Astrocyte (in vitro differentiated cells and primary cell): ENCODE results near the gene GALNT2. TPM values are rescaled to one million over a fixed set of nuclear protein-coding genes. Genes with fewer than 3 reads are reported as not detected.

Experiments
- DNase-seq: peaks from one replicate; pipeline ENCODE4 v3.0.0-alpha.2; 2010; ENCODE audit warnings: low read depth
- FAIRE-seq: peaks from 2 replicates; lab custom pipeline; 2011; peaks lifted over from hg19 to GRCh38; lab: Jason Lieb, UNC
- H2AFZ ChIP-seq: 2 replicates; pipeline ENCODE4 v1.6.0; 2012; ENCODE audit warnings: low read depth, low read length, inconsistent platforms
- H3K27ac ChIP-seq: 2 replicates; pipeline ENCODE4 v1.5.1; 2011; ENCODE audit warnings: low read depth, low read length, inconsistent platforms
- H3K27me3 ChIP-seq: 2 replicates; pipeline ENCODE4 v1.6.0; 2011; ENCODE audit warnings: low read length, inconsistent platforms; ENCODE audit not compliant: insufficient read depth
- H3K36me3 ChIP-seq: 2 replicates; pipeline ENCODE4 v1.5.1; 2011; ENCODE audit warnings: low read length, inconsistent platforms; ENCODE audit not compliant: insufficient read depth
- H3K4me1 ChIP-seq: 2 replicates; pipeline ENCODE4 v1.5.1; 2011; ENCODE audit warnings: low read length, inconsistent platforms; ENCODE audit not compliant: insufficient read depth
- H3K4me2 ChIP-seq: 2 replicates; pipeline ENCODE4 v1.6.0; 2012; ENCODE audit warnings: low read length, inconsistent platforms
- H3K4me3 ChIP-seq: 2 replicates; pipeline ENCODE4 v1.5.1; 2011; ENCODE audit warnings: low read depth, mild to moderate bottlenecking, low read length, inconsistent platforms; ENCODE audit not compliant: insufficient read depth
- H3K79me2 ChIP-seq: 2 replicates; pipeline ENCODE4 v1.6.0; 2012; ENCODE audit warnings: mild to moderate bottlenecking, low read length, inconsistent platforms; ENCODE audit not compliant: insufficient read depth
- H3K9ac ChIP-seq: 2 replicates; pipeline ENCODE4 v1.6.0; 2012; ENCODE audit warnings: mild to moderate bottlenecking, low read length, inconsistent platforms
- H3K9me3 ChIP-seq: 2 replicates; pipeline ENCODE4 v1.5.1; 2012; ENCODE audit warnings: low read depth, mild to moderate bottlenecking, low read length, inconsistent platforms; ENCODE audit not compliant: insufficient read depth
- H4K20me1 ChIP-seq: 2 replicates; pipeline ENCODE4 v1.6.0; 2012; ENCODE audit warnings: low read length, inconsistent platforms; ENCODE audit not compliant: insufficient read depth
- H3K27ac Mint-ChIP-seq: one replicate; pipeline ENCODE4 v1.8.0; 2021; ENCODE audit warnings: mild to moderate bottlenecking, mixed read lengths; ENCODE audit not compliant: unreplicated experiment
- H3K27me3 Mint-ChIP-seq: one replicate; pipeline ENCODE4 v1.8.0; 2021; ENCODE audit warnings: low read depth, mixed read lengths; ENCODE audit not compliant: unreplicated experiment
- H3K36me3 Mint-ChIP-seq: one replicate; pipeline ENCODE4 v1.8.0; 2021; ENCODE audit warnings: low read depth, mixed read lengths; ENCODE audit not compliant: unreplicated experiment
- H3K4me1 Mint-ChIP-seq: one replicate; pipeline ENCODE4 v1.8.0; 2021; ENCODE audit warnings: low read depth, mixed read lengths; ENCODE audit not compliant: unreplicated experiment
- H3K4me3 Mint-ChIP-seq: one replicate; pipeline ENCODE4 v1.8.0; 2021; ENCODE audit warnings: mild to moderate bottlenecking, moderate library complexity, mixed read lengths; ENCODE audit not compliant: unreplicated experiment
- H3K9me3 Mint-ChIP-seq: one replicate; pipeline ENCODE4 v1.8.0; 2021; ENCODE audit warnings: mild to moderate bottlenecking, mixed read lengths; ENCODE audit not compliant: unreplicated experiment
- EZH2 ChIP-seq: IDR thresholded peaks from 2 replicates; pipeline ENCODE4 v1.6.1; 2012; ENCODE audit warnings: mild to moderate bottlenecking, low read length, inconsistent platforms; ENCODE audit not compliant: insufficient read depth
- total RNA-seq: library from RNA; stranded (reverse); gene quantifications from 2 replicates; pipeline ENCODE4 v1.2.1, GENCODE V29; 2021
- TF ChIP-seq, protein P1 (sequence below): IDR thresholded peaks from 2 replicates; pipeline ENCODE4 v1.5.1; 2011; ENCODE audit warnings: low read depth, mild to moderate bottlenecking, inconsistent platforms, low read length, moderate library complexity; ENCODE audit not compliant: insufficient read depth

GALNT2 gene
- total RNA-seq, 1 donor from 2014 or later = 507 TPM

DNA sequence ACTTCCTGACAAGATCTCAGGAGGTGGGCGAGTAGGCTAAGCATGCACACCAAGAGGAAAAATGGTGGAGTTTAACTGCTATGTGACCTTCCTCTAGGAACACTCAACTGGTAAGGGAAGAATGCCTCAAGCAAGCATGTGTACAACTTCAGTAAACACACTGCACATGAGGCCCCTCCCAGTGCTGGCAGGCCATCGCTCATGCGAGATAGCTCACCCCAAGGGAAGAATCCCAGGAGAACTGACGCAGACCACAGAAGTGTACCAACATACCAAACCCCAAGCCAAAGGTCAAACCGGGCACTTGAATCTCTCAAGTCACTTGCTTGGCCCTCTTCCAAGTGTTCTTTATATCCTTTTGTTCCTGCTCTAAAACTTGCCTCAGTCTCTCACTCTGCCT is 40.5 kb upstream of the GALNT2 start:
- peaks cover 2% of the 10 kb centered on the region for H3K4me1 Mint-ChIP-seq
- H3K9me3 ChIP-seq = peaks cover 4% of the 10 kb centered on the region
- no peak for FAIRE-seq

DNA sequence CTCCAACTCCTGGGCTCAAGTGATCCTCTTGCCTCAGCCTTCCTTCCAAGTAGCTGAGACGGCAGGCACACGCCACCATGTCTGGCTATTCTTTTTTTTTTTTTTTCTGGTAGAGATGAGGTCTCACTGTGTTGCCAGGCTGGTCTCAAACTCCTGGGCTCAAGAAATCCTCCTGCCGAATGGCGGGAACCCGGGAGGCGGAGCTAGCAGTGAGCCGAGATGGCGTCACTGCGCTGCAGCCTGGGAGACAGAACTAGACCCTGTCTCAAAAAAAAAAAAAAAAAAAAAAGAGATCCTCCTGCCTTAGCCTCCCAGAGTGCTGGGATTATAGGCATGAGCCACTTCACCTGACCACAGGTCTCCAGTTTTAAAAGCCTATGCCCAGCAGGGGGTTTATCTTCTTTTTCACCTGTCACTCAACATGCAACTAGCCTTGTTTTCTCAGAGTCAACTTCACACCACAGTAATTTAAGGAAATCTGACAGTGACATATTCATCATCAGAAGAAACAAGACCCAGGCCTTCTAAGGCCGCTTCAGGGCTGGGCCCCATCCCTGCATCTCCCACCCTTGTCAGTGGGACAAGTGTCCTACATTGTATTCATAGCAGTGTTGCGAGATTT is 38.3 kb upstream of the GALNT2 start:
- H3K4me3 Mint-ChIP-seq = no peak overlapping the region
- no peak for FAIRE-seq
- no peak for DNase-seq

More for the DNA sequence above, 40.5 kb upstream of the GALNT2 start:
- Histone ChIP-seq H3K36me3 (no peaks in the 10 kb centered on the region), H3K4me2 (no peak overlapping the region), H4K20me1 (no peaks in the 10 kb centered on the region), H2AFZ (no peak overlapping the region), H3K79me2 (no peaks in the 10 kb centered on the region), H3K27ac (no peak overlapping the region), H3K4me1 (no peaks in the 10 kb centered on the region), H3K4me3 (no peak overlapping the region), H3K27me3 (no peaks in the 10 kb centered on the region), H3K9ac (no peak overlapping the region)
- TF ChIP-seq, protein P1, sequence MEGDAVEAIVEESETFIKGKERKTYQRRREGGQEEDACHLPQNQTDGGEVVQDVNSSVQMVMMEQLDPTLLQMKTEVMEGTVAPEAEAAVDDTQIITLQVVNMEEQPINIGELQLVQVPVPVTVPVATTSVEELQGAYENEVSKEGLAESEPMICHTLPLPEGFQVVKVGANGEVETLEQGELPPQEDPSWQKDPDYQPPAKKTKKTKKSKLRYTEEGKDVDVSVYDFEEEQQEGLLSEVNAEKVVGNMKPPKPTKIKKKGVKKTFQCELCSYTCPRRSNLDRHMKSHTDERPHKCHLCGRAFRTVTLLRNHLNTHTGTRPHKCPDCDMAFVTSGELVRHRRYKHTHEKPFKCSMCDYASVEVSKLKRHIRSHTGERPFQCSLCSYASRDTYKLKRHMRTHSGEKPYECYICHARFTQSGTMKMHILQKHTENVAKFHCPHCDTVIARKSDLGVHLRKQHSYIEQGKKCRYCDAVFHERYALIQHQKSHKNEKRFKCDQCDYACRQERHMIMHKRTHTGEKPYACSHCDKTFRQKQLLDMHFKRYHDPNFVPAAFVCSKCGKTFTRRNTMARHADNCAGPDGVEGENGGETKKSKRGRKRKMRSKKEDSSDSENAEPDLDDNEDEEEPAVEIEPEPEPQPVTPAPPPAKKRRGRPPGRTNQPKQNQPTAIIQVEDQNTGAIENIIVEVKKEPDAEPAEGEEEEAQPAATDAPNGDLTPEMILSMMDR = no peak
- no peak for TF ChIP-seq EZH2
- Mint-ChIP-seq H3K4me3 (no peak overlapping the region), H3K27me3 (peaks cover 22% of the 10 kb centered on the region), H3K27ac (no peak overlapping the region), H3K36me3 (no peaks in the 10 kb centered on the region), H3K9me3 (peaks cover 21% of the 10 kb centered on the region)
- DNase-seq = no peak

More for the DNA sequence above, 38.3 kb upstream of the GALNT2 start:
- Histone ChIP-seq H4K20me1 (no peaks in the 10 kb centered on the region), H3K79me2 (no peaks in the 10 kb centered on the region), H3K9me3 (peaks cover 4% of the 10 kb centered on the region), H3K27ac (no peak overlapping the region), H2AFZ (no peak overlapping the region), H3K9ac (no peak overlapping the region), H3K4me2 (no peak overlapping the region), H3K4me1 (no peaks in the 10 kb centered on the region), H3K4me3 (no peak overlapping the region), H3K36me3 (no peaks in the 10 kb centered on the region), H3K27me3 (no peaks in the 10 kb centered on the region)
- Mint-ChIP-seq H3K27me3 (peaks cover 5% of the 10 kb centered on the region), H3K4me1 (peaks cover 2% of the 10 kb centered on the region), H3K36me3 (no peaks in the 10 kb centered on the region), H3K27ac (no peak overlapping the region), H3K9me3 (peaks cover 17% of the 10 kb centered on the region)
- TF ChIP-seq, protein P1 = no peak
- TF ChIP-seq EZH2 = no peak
